Caki2 (cell line): Measurements from ENCODE around the gene VPS16. TPM values are rescaled to one million over a fixed set of nuclear protein-coding genes. Genes with fewer than 3 reads are reported as not detected.
"Not testable (repeated sequence)": the region's sequence is repeated elsewhere in the genome, so short reads cannot be mapped to it uniquely, and the experiment has no call there.

Experiments
- DNase-seq: peaks from one replicate; pipeline ENCODE4 v3.0.0-alpha.2; 2015; ENCODE audit warnings: low read depth
- in situ Hi-C: cut with HindIII; loops from 2 replicates; pipeline ENCODE4 v1.10.0; 2016; ENCODE audit warnings: low sequenced_read_pairs, low pct_unique_long_range_greater_than_20kb, mixed read lengths
- total RNA-seq: library from RNA; depleted of rRNA; stranded (reverse); fragments of >200 nt; shearing (Covaris generic); gene quantifications from 2 replicates; pipeline ENCODE4 v1.2.3, GENCODE V29; 2014; ENCODE audit warnings: low replicate concordance

The VPS16 gene
- total RNA-seq, 1 experiment from 2014 or later, result 50.6 TPM

GRCh38 chr20:2880650-2881049 lies 40.1 kb downstream of the VPS16 start:
- no peak for DNase-seq
- in situ Hi-C loops, result no loop called here

- no peak for DNase-seq
- in situ Hi-C loops, result no loop called here
These were observed 43.4 kb downstream of the VPS16 start for GRCh38 chr20:2883726-2884637.

GRCh38 chr20:2887715-2888114 lies 47.2 kb downstream of the VPS16 start:
- in situ Hi-C loops, result no loop called here

GRCh38 chr20:2888224-2888955 lies 47.8 kb downstream of the VPS16 start:
- DNase-seq, result no peak
- in situ Hi-C loops, result no loop called here

More at GRCh38 chr20:2887715-2888114, 47.2 kb downstream of the VPS16 start:
- DNase-seq, result no peak

- no peak for DNase-seq
- in situ Hi-C loops, result no loop called here
These were observed 48.7 kb downstream of the VPS16 start for GRCh38 chr20:2889209-2889608.

- in situ Hi-C loops, result no loop called here
- DNase-seq, result no peak
These were observed 49.3 kb downstream of the VPS16 start for GRCh38 chr20:2889797-2890196.

GRCh38 chr20:2890742-2891141 lies 50.2 kb downstream of the VPS16 start:
- in situ Hi-C loops, result no loop called here
- DNase-seq, result no peak

- DNase-seq, result no peak
- in situ Hi-C loops, result no loop called here
These were observed 50.8 kb downstream of the VPS16 start for GRCh38 chr20:2891343-2891742.

GRCh38 chr20:2892376-2892775 lies 51.8 kb downstream of the VPS16 start:
- DNase-seq, result no peak
- in situ Hi-C loops, result no loop called here

- in situ Hi-C loops, result no loop called here
These were observed 53.7 kb downstream of the VPS16 start for GRCh38 chr20:2894221-2894620.

GRCh38 chr20:2895154-2895553 lies 54.6 kb downstream of the VPS16 start:
- in situ Hi-C loops, DNase-seq: not testable (repeated sequence)

More at GRCh38 chr20:2894221-2894620, 53.7 kb downstream of the VPS16 start:
- no peak for DNase-seq

GRCh38 chr20:2899243-2899642 lies 58.7 kb downstream of the VPS16 start:
- DNase-seq, result no peak
- in situ Hi-C loops, result no loop called here

- DNase-seq, result no peak
- in situ Hi-C loops, result no loop called here
These were observed 60.5 kb downstream of the VPS16 start for GRCh38 chr20:2900845-2901592.

- DNase-seq, result no peak
- in situ Hi-C loops, result no loop called here
These were observed 61.7 kb downstream of the VPS16 start for GRCh38 chr20:2902291-2902690.

GRCh38 chr20:2902818-2903217 lies 62.3 kb downstream of the VPS16 start:
- DNase-seq, result no peak
- in situ Hi-C loops, result no loop called here

- in situ Hi-C loops, result no loop called here
- DNase-seq, result no peak
These were observed 63.1 kb downstream of the VPS16 start for GRCh38 chr20:2903686-2904085.

GRCh38 chr20:2907519-2907918 lies 67.0 kb downstream of the VPS16 start:
- in situ Hi-C loops, result no loop called here

GRCh38 chr20:2909953-2910352 lies 69.4 kb downstream of the VPS16 start:
- in situ Hi-C loops, result no loop called here
- DNase-seq, result no peak

More at GRCh38 chr20:2907519-2907918, 67.0 kb downstream of the VPS16 start:
- no peak for DNase-seq

GRCh38 chr20:2911200-2911599 lies 70.7 kb downstream of the VPS16 start:
- in situ Hi-C loops, result no loop called here
- DNase-seq, result no peak
